NB4 (cell line): ENCODE data around the gene DNAAF5.
A peak's percentile ranks its signal among the peaks of the same experiment; 100 is the strongest.

ENCODE experiments used
- DNase-seq: peaks from one replicate; pipeline ENCODE4 v3.0.0; 2010; ENCODE audit warnings: low read depth
- H3K4me3 ChIP-seq: one replicate; pipeline ENCODE4 v1.5.1; 2011; ENCODE audit warnings: mild to moderate bottlenecking, low read depth, low read length, moderate library complexity
- CTCF ChIP-seq: IDR thresholded peaks from one replicate; pipeline ENCODE4 v1.5.1; 2012; ENCODE audit warnings: low read depth, low read length
- MAX ChIP-seq: IDR thresholded peaks from 2 replicates; pipeline ENCODE4 v1.6.1; 2011; ENCODE audit warnings: low read depth, low read length
- MYC ChIP-seq: IDR thresholded peaks from 2 replicates; pipeline ENCODE4 v1.6.1; 2011; ENCODE audit warnings: low read depth, low read length
- POLR2A ChIP-seq: IDR thresholded peaks from 2 replicates; pipeline ENCODE4 v1.6.1; 2011; ENCODE audit warnings: mild to moderate bottlenecking; ENCODE audit not compliant: insufficient read length; ENCODE audit errors: extremely low read depth

Gene DNAAF5

DNA sequence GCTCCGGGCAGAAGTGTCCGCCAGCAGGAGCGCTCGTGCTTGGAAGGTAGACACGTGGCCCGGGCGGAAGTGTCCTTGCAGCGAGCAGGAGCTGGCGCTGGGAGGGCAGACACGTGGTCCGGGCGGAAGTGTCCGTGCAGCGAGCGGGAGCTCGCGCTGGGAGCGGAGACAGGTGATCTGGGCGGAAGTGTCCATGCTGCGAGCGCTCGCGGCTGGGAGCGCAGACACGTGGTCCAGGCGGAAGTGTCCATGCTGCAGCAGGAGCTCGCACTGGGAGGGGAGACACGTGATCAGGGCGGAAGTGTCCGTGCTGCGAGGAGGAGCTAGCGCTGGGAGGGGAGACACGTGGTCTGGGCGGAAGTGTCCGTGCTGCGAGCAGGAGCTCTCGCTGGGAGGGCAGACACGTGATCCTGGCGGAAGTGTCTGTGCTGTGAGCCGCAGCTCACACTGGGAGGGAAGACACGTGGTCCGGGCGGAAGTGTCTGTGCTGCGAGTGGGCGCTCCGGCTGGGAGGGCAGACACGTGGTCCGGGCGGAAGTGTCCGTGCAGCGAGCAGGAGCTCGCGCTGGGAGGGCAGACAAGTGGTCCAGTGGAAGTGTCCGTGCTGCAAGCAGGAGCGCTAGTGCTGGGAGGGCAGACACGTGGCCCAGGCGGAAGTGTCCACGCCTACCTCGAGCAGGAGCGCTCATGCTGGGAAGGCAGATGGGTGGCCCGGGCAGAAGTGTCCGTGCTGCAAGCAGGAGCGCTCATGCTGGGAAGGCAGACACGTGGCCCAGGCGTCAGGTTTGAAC lies 41.6 kb downstream of the DNAAF5 start:
- TF ChIP-seq MYC, result no peak
- TF ChIP-seq POLR2A, result no peak
- no peak for TF ChIP-seq CTCF
- no peak for TF ChIP-seq MAX
- H3K4me3 ChIP-seq, result no peak overlapping the region
- no peak for DNase-seq

GRCh38 chr7:768881-769504 lies 42.5 kb downstream of the DNAAF5 start:
- peak; percentile 18 for DNase-seq
- no peak overlapping the region for H3K4me3 ChIP-seq

DNA sequence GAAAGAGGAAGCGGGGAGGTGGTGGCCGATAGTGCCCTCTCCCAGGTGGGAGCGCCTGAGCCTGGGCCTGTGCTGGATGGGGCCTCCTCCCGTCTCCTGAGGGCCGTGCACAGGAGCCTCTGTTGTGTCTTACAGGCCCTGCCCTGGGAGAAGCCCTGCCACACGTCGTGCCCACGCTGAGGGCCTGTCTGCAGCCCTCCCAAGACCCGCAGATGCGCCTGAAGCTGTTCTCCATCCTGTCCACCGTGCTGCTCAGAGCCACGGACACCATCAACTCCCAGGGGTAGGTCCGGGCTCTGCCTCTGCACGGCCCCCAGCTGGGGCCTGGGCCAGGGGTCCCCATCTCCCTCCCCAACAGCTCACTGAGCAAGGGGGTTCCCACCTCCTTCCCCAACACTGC lies 43.8 kb downstream of the DNAAF5 start:
- H3K4me3 ChIP-seq, result no peak overlapping the region
- TF ChIP-seq MAX, result no peak
- TF ChIP-seq MYC, result no peak
- no peak for TF ChIP-seq POLR2A
- no peak for TF ChIP-seq CTCF
- DNase-seq, result no peak

More at GRCh38 chr7:768881-769504, 42.5 kb downstream of the DNAAF5 start:
- TF ChIP-seq POLR2A, result no peak
- no peak for TF ChIP-seq MYC
- TF ChIP-seq MAX, result no peak
- no peak for TF ChIP-seq CTCF

- TF ChIP-seq CTCF (no peak), POLR2A (no peak), MAX (no peak), MYC (no peak)
- no peak for DNase-seq
- H3K4me3 ChIP-seq, result no peak overlapping the region
Measured at GRCh38 chr7:770741-771166, 44.3 kb downstream of the DNAAF5 start.

GRCh38 chr7:771234-772004 lies 44.9 kb downstream of the DNAAF5 start:
- no peak for DNase-seq
- TF ChIP-seq MYC, result no peak
- no peak for TF ChIP-seq POLR2A
- no peak for TF ChIP-seq MAX
- TF ChIP-seq CTCF, result no peak
- no peak overlapping the region for H3K4me3 ChIP-seq
